ENCODE results near the gene KLRC1. TPM values are rescaled to one million over a fixed set of nuclear protein-coding genes. Genes with fewer than 3 reads are reported as not detected.
"Not testable (repeated sequence)": the region's sequence is repeated elsewhere in the genome, so short reads cannot be mapped to it uniquely, and the experiment has no call there.

Gene KLRC1
- total and polyA plus RNA-seq, 12 donors: 0.13 to 0.90 (median 0.22) TPM; not detected in 9

DNA sequence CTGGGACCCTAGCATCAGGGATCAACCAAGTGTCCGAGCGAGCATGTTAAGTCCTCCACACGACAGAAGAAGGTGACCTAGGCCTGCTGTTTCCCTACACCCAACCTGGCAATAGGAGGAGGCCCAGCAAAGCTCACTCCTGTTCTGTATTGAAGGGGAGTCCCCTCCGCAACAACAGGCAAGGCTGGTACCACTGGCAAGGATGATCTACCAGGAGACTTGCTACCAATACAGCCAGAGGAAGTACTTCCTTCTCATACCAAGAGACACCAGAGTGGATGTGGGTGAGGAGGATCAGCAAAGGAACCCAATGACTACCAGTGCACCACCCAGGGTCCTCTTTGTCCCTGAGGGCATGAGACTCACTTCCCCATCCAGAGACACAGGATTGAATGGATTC, 4.9 kb downstream of the KLRC1 start:
- WGBS, 2 donors: 85 to 91% methylated on average over 4 of the region's 4 CpGs
- H3K36me3 ChIP-seq: no peaks in the 10 kb centered on the region

DNA sequence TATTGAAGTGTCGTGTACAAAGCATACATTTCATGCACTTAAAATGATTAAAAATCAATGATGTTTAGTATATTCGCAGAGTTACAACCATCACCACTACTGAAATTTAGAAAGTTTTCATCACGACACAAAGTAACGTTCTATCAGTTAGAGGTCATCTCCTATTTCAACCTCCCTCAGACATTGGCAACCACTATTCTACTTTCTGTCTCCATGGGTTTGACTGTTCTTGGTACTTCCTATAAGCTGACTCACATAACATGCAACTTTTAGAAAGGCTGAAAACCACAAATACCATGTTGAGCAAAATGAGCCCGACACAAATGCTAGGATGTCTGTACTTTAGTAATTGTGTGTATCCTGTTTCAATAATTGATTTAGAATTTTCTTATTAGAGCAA, 7.1 kb downstream of the KLRC1 start:
- not testable (repeated sequence) for ATAC-seq, H3K36me3 ChIP-seq, DNase-seq, H3K27ac ChIP-seq, H3K27me3 ChIP-seq, H3K9me3 ChIP-seq, H3K4me3 ChIP-seq, H3K4me1 ChIP-seq
- 76 to 83% methylated on average over 5 of the region's 5 CpGs for WGBS, 2 donors
- intact Hi-C loops (cut with DNase I): loop anchor here in 1 of 10 donors (10.0 kb wide), 1 partner anchor 309 kb away; no protein-coding TSS in a partner anchor

More for the DNA sequence above, 4.9 kb downstream of the KLRC1 start:
- Histone ChIP-seq H3K27me3 (no peaks in the 10 kb centered on the region), H3K4me1 (no peaks in the 10 kb centered on the region), H3K27ac (no peak overlapping the region), H3K4me3 (no peak overlapping the region), H3K9me3 (no peaks in the 10 kb centered on the region)
- intact Hi-C loops (cut with DNase I): loop anchor here in 1 of 10 donors (10.0 kb wide), 1 partner anchor 307 kb away; no protein-coding TSS in a partner anchor
- TF ChIP-seq, protein P1, sequence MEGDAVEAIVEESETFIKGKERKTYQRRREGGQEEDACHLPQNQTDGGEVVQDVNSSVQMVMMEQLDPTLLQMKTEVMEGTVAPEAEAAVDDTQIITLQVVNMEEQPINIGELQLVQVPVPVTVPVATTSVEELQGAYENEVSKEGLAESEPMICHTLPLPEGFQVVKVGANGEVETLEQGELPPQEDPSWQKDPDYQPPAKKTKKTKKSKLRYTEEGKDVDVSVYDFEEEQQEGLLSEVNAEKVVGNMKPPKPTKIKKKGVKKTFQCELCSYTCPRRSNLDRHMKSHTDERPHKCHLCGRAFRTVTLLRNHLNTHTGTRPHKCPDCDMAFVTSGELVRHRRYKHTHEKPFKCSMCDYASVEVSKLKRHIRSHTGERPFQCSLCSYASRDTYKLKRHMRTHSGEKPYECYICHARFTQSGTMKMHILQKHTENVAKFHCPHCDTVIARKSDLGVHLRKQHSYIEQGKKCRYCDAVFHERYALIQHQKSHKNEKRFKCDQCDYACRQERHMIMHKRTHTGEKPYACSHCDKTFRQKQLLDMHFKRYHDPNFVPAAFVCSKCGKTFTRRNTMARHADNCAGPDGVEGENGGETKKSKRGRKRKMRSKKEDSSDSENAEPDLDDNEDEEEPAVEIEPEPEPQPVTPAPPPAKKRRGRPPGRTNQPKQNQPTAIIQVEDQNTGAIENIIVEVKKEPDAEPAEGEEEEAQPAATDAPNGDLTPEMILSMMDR (IDR thresholded peaks at IDR 0.05): no peak
- no peak for DNase-seq
- no peak for ATAC-seq

DNA sequence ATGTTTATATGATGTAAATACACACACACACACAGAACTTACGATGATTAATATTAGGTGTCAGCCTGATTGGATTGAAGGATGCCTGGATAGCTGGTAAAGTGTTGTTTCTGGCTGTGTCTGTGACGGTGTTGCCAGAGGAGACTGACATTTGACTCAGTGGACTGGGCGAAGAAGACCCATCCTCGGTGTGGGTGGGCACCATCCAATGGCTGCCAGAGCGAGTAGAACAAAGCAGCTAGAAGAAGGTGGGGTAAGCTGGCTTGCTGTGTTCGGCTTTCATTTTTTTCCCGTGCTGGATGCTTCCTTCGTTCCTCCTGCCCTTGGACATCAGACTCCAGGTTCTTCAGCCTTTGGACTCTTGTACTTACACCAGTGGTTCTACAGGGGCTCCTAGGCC, 12.0 kb downstream of the KLRC1 start:
- not testable (repeated sequence) for ATAC-seq, H3K9me3 ChIP-seq, H3K4me1 ChIP-seq, DNase-seq, H3K27me3 ChIP-seq, H3K27ac ChIP-seq, H3K4me3 ChIP-seq, H3K36me3 ChIP-seq
- intact Hi-C loops (cut with DNase I): loop anchor here in 1 of 10 donors (10.0 kb wide), 1 partner anchor 314 kb away; no protein-coding TSS in a partner anchor
- WGBS, 2 donors: 88% methylated on average over 8 of the region's 8 CpGs

DNA sequence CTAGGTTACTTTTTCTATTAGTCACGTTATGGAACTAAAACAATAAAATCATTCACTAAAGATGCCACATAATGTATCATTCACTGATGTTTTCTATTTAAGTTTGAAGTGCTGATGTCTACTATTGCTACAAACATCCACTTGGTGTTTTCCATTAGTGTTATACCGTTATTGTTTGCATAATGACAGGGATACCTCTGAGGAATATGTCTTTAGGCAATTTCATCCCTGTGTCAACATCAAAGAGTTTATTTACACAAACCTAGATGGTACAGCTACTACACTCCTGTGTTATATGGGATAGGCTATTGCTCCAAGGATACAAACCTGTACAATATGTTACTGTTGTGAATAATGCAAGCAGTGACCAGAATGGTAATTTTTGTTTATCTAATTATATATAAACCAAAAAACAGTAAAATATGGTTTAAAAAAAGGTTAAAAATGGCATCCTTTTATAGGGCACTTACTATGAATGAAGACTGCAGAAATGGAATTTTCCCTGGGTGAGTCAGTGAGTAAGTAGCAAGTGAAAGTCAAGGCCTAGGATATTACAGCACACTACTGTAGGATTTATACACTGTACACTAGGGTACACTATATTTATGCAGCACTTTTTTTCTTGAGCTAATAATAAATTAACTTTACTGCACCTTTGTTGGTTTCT, 13.4 kb downstream of the KLRC1 start:
- not testable (repeated sequence) for H3K4me1 ChIP-seq, ATAC-seq, H3K27ac ChIP-seq, H3K9me3 ChIP-seq, H3K36me3 ChIP-seq, H3K27me3 ChIP-seq, DNase-seq, H3K4me3 ChIP-seq
- 64 to 80% methylated on average over 1 to 2 of the region's 2 CpGs for WGBS, 2 donors
- intact Hi-C loops (cut with DNase I): loop anchor here in 1 of 10 donors (10.0 kb wide), 1 partner anchor 315 kb away; no protein-coding TSS in a partner anchor

DNA sequence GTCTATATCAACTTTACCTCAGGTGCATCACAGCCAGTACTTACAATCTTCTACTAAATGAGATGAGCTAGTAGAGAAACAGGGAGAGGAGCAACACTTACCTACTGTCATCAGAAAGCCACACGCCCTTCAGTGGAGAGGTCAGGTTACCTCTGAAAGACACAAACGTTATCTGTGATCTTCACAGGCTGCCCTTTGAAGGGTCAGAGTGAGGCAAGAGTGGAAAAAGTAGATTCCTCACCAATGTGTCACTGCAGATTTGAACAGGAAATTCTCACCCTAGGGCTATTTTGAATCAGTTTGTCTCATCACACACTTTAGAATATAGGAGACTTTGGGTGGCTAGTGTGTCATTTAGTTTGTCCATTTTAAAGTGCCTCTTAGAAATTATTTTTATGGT, 15.6 kb downstream of the KLRC1 start:
- H3K9me3 ChIP-seq; ATAC-seq; H3K4me3 ChIP-seq; H3K36me3 ChIP-seq; DNase-seq; intact Hi-C loops (cut with DNase I); H3K4me1 ChIP-seq; H3K27me3 ChIP-seq; H3K27ac ChIP-seq: not testable (repeated sequence)
- 26% methylated on average over 2 of the region's 2 CpGs; no CpG with 5 or more reads in 1 of the 2 donors for WGBS, 2 donors

DNA sequence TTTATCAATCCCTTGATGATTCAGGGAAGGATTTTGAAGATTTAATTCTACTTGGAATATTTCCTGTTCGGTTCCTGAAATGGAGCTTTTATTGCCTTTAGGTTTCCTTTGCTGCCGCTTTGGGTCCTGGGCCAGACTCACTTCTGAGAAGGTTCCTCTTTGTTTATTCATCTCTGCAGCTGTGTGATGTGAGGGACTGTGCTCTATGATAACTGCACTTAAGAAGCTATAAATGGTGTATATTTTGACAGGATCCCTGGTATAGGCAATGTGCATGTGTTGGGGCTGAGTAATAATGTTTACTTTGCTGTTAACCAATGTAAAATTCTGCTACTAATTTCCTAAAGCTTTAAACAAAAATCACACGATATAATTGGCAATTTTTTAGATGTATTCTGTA, 17.4 kb downstream of the KLRC1 start, which contains the start of gene KLRC2:
KLRC2 (minus strand) TSS at position 195 of the 400 bp plus-strand sequence; CDS start at position 171, 24 bp downstream.
- H3K4me3 ChIP-seq; H3K36me3 ChIP-seq; H3K4me1 ChIP-seq; H3K9me3 ChIP-seq; H3K27me3 ChIP-seq; DNase-seq; ATAC-seq; H3K27ac ChIP-seq; intact Hi-C loops (cut with DNase I): not testable (repeated sequence)
- WGBS, 2 donors: 55 to 62% methylated on average over 3 of the region's 3 CpGs

DNA sequence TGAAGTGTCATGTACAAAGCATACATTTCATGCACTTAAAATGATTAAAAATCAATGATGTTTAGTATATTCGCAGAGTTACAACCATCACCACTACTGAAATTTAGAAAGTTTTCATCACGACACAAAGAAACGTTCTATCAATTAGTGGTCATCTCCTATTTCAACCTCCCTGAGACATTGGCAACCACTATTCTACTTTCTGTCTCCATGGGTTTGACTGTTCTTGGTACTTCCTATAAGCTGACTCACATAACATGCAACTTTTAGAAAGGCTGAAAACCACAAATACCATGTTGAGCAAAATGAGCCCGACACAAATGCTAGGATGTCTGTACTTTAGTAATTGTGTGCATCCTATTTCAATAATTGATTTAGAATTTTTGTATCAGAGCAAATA, 22.6 kb downstream of the KLRC1 start:
- WGBS, 2 donors: 87 to 88% methylated on average over 4 of the region's 4 CpGs

DNA sequence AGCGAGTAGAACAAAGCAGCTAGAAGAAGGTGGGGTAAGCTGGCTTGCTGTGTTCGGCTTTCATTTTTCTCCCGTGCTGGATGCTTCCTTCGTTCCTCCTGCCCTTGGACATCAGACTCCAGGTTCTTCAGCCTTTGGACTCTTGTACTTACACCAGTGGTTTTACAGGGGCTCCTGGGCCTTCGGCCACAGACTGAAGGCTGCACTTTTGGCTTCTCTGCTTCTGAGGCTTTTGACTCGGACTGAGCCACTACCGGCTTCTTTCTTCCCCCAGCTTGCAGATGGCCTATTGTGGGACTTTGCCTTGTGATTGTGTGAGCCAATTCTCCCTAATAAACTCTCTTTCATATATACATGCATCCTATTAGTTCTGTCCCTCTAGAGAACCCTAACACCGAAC, 27.2 kb downstream of the KLRC1 start:
- H3K36me3 ChIP-seq; ATAC-seq; H3K9me3 ChIP-seq; H3K27ac ChIP-seq; DNase-seq; H3K4me3 ChIP-seq; intact Hi-C loops (cut with DNase I); H3K4me1 ChIP-seq; H3K27me3 ChIP-seq: not testable (repeated sequence)
- 89 to 91% methylated on average over 8 of the region's 8 CpGs for WGBS, 2 donors

More for the DNA sequence above, 22.6 kb downstream of the KLRC1 start:
- H3K27me3 ChIP-seq; H3K36me3 ChIP-seq; H3K4me3 ChIP-seq; intact Hi-C loops (cut with DNase I); H3K4me1 ChIP-seq; DNase-seq; ATAC-seq; H3K9me3 ChIP-seq; H3K27ac ChIP-seq: not testable (repeated sequence)

DNA sequence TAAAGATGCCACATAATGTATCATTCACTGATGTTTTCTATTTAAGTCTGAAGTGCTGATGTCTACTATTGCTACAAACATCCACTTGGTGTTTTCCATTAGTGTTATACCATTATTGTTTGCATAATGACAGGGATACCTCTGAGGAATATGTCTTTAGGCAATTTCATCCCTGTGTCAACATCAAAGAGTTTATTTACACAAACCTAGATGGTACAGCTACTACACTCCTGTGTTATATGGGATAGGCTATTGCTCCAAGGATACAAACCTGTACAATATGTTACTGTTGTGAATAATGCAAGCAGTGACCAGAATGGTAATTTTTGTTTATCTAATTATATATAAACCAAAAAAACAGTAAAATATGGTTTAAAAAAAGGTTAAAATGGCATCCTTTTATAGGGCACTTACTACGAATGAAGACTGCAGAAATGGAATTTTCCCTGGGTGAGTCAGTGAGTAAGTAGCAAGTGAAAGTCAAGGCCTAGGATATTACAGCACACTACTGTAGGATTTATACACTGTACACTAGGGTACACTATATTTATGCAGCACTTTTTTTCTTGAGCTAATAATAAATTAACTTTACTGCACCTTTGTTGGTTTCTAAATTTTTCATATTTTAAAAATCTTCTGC, 28.8 kb downstream of the KLRC1 start:
- H3K4me1 ChIP-seq; intact Hi-C loops (cut with DNase I); H3K27ac ChIP-seq; H3K36me3 ChIP-seq; ATAC-seq; H3K9me3 ChIP-seq; DNase-seq; H3K27me3 ChIP-seq; H3K4me3 ChIP-seq: not testable (repeated sequence)
- 73 to 89% methylated on average over 1 of the region's 1 CpG for WGBS, 2 donors

DNA sequence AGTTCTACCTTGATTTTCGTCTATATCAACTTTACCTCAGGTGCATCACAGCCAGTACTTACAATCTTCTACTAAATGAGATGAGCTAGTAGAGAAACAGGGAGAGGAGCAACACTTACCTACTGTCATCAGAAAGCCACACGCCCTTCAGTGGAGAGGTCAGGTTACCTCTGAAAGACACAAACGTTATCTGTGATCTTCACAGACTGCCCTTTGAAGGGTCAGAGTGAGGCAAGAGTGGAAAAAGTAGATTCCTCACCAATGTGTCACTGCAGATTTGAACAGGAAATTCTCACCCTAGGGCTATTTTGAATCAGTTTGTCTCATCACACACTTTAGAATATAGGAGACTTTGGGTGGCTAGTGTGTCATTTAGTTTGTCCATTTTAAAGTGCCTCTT, 31.0 kb downstream of the KLRC1 start:
- 25 to 42% methylated on average over 2 of the region's 3 CpGs for WGBS, 2 donors
- H3K36me3 ChIP-seq; intact Hi-C loops (cut with DNase I); DNase-seq; H3K27me3 ChIP-seq; H3K4me1 ChIP-seq; H3K4me3 ChIP-seq; ATAC-seq; H3K27ac ChIP-seq; H3K9me3 ChIP-seq: not testable (repeated sequence)

Data from heart right ventricle (tissue), 16 donors.